NCI-H146 treated with DMSO at 0.1 percent for 48 hours (cell line): ENCODE measurements around the gene LAMTOR3.

Source experiments
- DNase-seq: peaks from one replicate; lab custom pipeline; 2025; ENCODE audit not compliant: unreplicated experiment; lab: John Stamatoyannopoulos, UW

The LAMTOR3 gene

GRCh38 chr4:99863804-99864203 is 30.4 kb downstream of the LAMTOR3 start:
- DNase-seq: no peak

GRCh38 chr4:99861120-99861905 is 32.9 kb downstream of the LAMTOR3 start:
- no peak for DNase-seq

GRCh38 chr4:99860521-99860920 is 33.7 kb downstream of the LAMTOR3 start:
- no peak for DNase-seq

- DNase-seq: no peak
Measured at GRCh38 chr4:99859618-99860017, 34.6 kb downstream of the LAMTOR3 start.

GRCh38 chr4:99857307-99857706 is 36.9 kb downstream of the LAMTOR3 start:
- no peak for DNase-seq

- DNase-seq: no peak
Measured at GRCh38 chr4:99856166-99856565, 38.1 kb downstream of the LAMTOR3 start.

- no peak for DNase-seq
Measured at GRCh38 chr4:99855678-99856077, 38.5 kb downstream of the LAMTOR3 start.

- DNase-seq: peak; percentile 1
Measured at GRCh38 chr4:99853999-99854398, 40.2 kb downstream of the LAMTOR3 start.

- no peak for DNase-seq
Measured at GRCh38 chr4:99853190-99853589, 41.0 kb downstream of the LAMTOR3 start.

GRCh38 chr4:99852199-99852749 is 42.0 kb downstream of the LAMTOR3 start:
- no peak for DNase-seq

- no peak for DNase-seq
Measured at GRCh38 chr4:99848591-99849001, 45.6 kb downstream of the LAMTOR3 start.

GRCh38 chr4:99847362-99847976 is 46.8 kb downstream of the LAMTOR3 start:
- DNase-seq: no peak

GRCh38 chr4:99846891-99847290 is 47.3 kb downstream of the LAMTOR3 start:
- DNase-seq: no peak

- DNase-seq: no peak
Measured at GRCh38 chr4:99845708-99846469, 48.3 kb downstream of the LAMTOR3 start.

- DNase-seq: no peak
Measured at GRCh38 chr4:99845179-99845578, 49.0 kb downstream of the LAMTOR3 start.

GRCh38 chr4:99844048-99844447 is 50.2 kb downstream of the LAMTOR3 start:
- no peak for DNase-seq

- no peak for DNase-seq
Measured at GRCh38 chr4:99843413-99843812, 50.8 kb downstream of the LAMTOR3 start.

GRCh38 chr4:99841129-99841528 is 53.1 kb downstream of the LAMTOR3 start:
- no peak for DNase-seq

- no peak for DNase-seq
Measured at GRCh38 chr4:99838927-99839326, 55.3 kb downstream of the LAMTOR3 start.

GRCh38 chr4:99835942-99836341 is 58.3 kb downstream of the LAMTOR3 start:
- no peak for DNase-seq

GRCh38 chr4:99834569-99834968 is 59.7 kb downstream of the LAMTOR3 start:
- no peak for DNase-seq

- DNase-seq: no peak
Measured at GRCh38 chr4:99833756-99834155, 60.5 kb downstream of the LAMTOR3 start.
